ENCODE measurements around the gene SIRPA.

SIRPA gene

GRCh38 chr20:1894951-1895673, at the start of gene SIRPA:
TSS of gene SIRPA (plus strand) at chr20:1895407. CDS start at chr20:1895448, 41 bp downstream.
- no peak for DNase-seq

GRCh38 chr20:1845701-1846100, 49.5 kb upstream of the SIRPA start:
- DNase-seq: no peak

- no peak for DNase-seq
Observed at GRCh38 chr20:1846341-1846740, 48.9 kb upstream of the SIRPA start.

- DNase-seq: no peak
Observed at GRCh38 chr20:1846876-1847275, 48.3 kb upstream of the SIRPA start.

GRCh38 chr20:1847780-1848179, 47.4 kb upstream of the SIRPA start:
- no peak for DNase-seq

GRCh38 chr20:1848373-1848772, 46.8 kb upstream of the SIRPA start:
- no peak for DNase-seq

GRCh38 chr20:1851396-1851795, 43.8 kb upstream of the SIRPA start:
- no peak for DNase-seq

- DNase-seq: no peak
Observed at GRCh38 chr20:1853473-1853872, 41.7 kb upstream of the SIRPA start.

- DNase-seq: no peak
Observed at GRCh38 chr20:1854246-1854645, 41.0 kb upstream of the SIRPA start.

GRCh38 chr20:1855109-1855508, 40.1 kb upstream of the SIRPA start:
- no peak for DNase-seq

- no peak for DNase-seq
Observed at GRCh38 chr20:1855690-1856089, 39.5 kb upstream of the SIRPA start.

GRCh38 chr20:1856424-1856823, 38.8 kb upstream of the SIRPA start:
- DNase-seq: no peak

GRCh38 chr20:1857466-1857865, 37.7 kb upstream of the SIRPA start:
- DNase-seq: no peak

- no peak for DNase-seq
Observed at GRCh38 chr20:1858871-1859270, 36.3 kb upstream of the SIRPA start.

GRCh38 chr20:1860446-1860845, 34.8 kb upstream of the SIRPA start:
- DNase-seq: no peak

- no peak for DNase-seq
Observed at GRCh38 chr20:1861347-1861976, 33.7 kb upstream of the SIRPA start.

- no peak for DNase-seq
Observed at GRCh38 chr20:1861996-1862662, 33.1 kb upstream of the SIRPA start.

GRCh38 chr20:1862663-1863053, 32.5 kb upstream of the SIRPA start:
- no peak for DNase-seq

- no peak for DNase-seq
Observed at GRCh38 chr20:1863296-1863695, 31.9 kb upstream of the SIRPA start.

- DNase-seq: no peak
Observed at GRCh38 chr20:1866834-1867233, 28.4 kb upstream of the SIRPA start.

GRCh38 chr20:1867495-1868260, 27.5 kb upstream of the SIRPA start:
- DNase-seq: no peak

- no peak for DNase-seq
Observed at GRCh38 chr20:1868856-1869255, 26.4 kb upstream of the SIRPA start.

GRCh38 chr20:1870323-1870722, 24.9 kb upstream of the SIRPA start:
- no peak for DNase-seq

Data from activated gamma-delta T cell treated with Interleukin-2 at 50 U/mL for 16 hours (primary cell).